Measurements from ENCODE around the gene DNAJB11.
A peak's percentile ranks its signal among the peaks of the same experiment; 100 is the strongest.
"Not testable (repeated sequence)": the region's sequence is repeated elsewhere in the genome, so short reads cannot be mapped to it uniquely, and the experiment has no call there.

Gene DNAJB11

DNA sequence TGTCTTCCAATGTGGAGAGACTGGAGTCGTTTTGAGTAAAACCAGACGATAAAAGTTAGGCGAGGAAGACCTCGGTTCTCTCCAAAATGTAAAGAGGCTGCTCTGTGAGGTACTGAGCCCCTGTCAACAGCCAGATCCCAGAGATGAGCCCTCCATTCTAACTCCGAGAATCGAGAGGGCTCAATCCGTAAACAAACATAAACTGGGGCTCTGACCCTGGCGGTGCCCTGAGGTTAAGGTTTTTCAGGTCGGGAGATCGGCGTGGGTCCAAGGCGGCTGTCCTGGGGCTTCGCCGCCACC is 3.8 kb upstream of the DNAJB11 start:
- Histone ChIP-seq H3K4me1 (ENCODE audit: control insufficient read depth in 1 of 2, insufficient read depth in 2 of 2, low read length in 2 of 2) (peaks cover 15 to 42% of the 10 kb centered on the region in 2 donors), H3K27ac (ENCODE audit: low read length) (peak overlapping the region; percentile 93), H3K9me3 (ENCODE audit: control insufficient read depth in 1 of 2, low read length in 2 of 2) (no peaks in the 10 kb centered on the region), H3K4me3 (ENCODE audit: low read depth in 1 of 2, low read length in 2 of 2) (peak overlapping the region; percentile 87 to 90), H3K27me3 (ENCODE audit: low read depth, low read length) (no peaks in the 10 kb centered on the region), H3K36me3 (ENCODE audit: control insufficient read depth in 1 of 2, insufficient read depth in 2 of 2, low read length in 2 of 2) (peaks cover 3 to 7% of the 10 kb centered on the region in 2 donors)

DNA sequence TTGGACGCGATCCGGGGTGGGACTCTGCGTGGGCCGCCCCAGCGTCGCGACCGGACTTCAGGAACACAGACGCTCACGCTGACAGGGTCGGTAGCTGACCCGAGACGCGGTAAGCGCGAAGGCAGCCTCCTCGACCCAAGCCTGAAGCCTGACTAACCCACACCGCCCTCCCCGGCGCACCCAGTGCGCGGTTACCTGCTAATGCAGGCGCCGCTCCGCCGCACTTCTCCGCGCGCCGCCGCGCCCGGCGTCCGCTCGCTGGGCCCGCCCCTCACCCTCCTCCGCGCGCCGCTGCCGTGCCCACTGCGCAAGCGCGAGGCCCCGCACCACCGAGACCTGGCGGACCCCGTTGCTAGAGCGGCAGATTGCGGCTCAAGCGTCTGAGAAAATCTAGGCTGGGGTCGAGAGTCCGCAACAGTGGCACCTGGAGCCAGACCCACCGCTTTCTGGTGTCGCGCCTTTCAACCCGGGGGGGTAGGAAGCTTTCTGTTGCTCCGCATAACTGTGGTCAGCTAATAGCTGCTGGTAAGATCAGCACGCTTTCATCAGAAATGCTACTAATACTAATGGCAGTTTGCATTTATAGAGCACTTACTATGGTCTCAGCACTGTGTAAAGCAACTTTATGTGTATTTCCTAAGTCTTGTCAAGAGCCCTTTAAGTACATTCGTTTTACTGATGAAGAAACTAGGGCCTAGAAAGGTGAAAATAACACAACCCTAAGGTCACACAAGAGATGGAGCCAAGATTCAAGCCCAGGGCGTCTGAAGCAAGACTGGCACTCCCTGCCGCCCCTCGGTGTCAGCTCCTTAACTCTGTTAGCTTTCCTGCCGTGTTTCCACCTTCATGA is 3.2 kb upstream of the DNAJB11 start, which contains the start of gene TBCCD1:
Gene TBCCD1, minus strand, starts transcription at position 268 of the 850 bp plus-strand sequence. CDS start 3,010 bp downstream, outside the sequence.
- Histone ChIP-seq H3K27me3 (ENCODE audit: low read depth, low read length) (no peaks in the 10 kb centered on the region), H3K27ac (ENCODE audit: low read length) (peak within 1 kb of the TSS; percentile 93), H3K9me3 (ENCODE audit: control insufficient read depth in 1 of 2, low read length in 2 of 2) (no peaks in the 10 kb centered on the region), H3K36me3 (ENCODE audit: control insufficient read depth in 1 of 2, insufficient read depth in 2 of 2, low read length in 2 of 2) (peaks cover 2 to 3% of the 10 kb centered on the region in 2 donors), H3K4me1 (ENCODE audit: control insufficient read depth in 1 of 2, insufficient read depth in 2 of 2, low read length in 2 of 2) (peaks cover 15 to 39% of the 10 kb centered on the region in 2 donors), H3K4me3 (ENCODE audit: low read depth in 1 of 2, low read length in 2 of 2) (peak within 1 kb of the TSS; percentile 87 to 90)

DNA sequence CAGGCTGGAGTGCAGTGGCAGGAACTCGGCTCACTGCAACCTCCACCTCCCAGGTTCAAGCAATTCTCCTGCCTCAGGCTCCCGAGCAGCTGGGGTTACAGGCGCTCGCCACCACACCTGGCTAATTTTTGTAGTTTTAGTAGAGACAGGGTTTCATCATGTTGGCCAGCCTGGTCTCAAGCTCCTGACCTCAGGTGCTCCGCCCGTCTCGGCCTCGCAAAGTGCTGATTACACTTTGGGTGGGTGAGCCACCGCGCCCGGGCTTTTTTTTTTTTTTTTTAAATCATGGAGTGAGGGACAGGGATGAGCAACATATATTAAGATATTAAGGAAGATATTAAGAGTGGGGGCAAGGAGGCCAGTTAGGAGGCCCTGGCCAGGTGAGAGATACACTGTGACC is 1.2 kb upstream of the DNAJB11 start:
- Histone ChIP-seq H3K4me3 (ENCODE audit: low read depth in 1 of 2, low read length in 2 of 2) (peak overlapping the region in 1 of 2 donors; percentile 95), H3K4me1 (ENCODE audit: control insufficient read depth in 1 of 2, insufficient read depth in 2 of 2, low read length in 2 of 2) (peaks cover 15 to 35% of the 10 kb centered on the region in 2 donors), H3K27ac (ENCODE audit: low read length) (peak overlapping the region; percentile 94), H3K36me3 (ENCODE audit: control insufficient read depth in 1 of 2, insufficient read depth in 2 of 2, low read length in 2 of 2) (peaks cover 8 to 10% of the 10 kb centered on the region in 2 donors)
- H3K9me3 ChIP-seq (ENCODE audit: control insufficient read depth in 1 of 2, low read length in 2 of 2); H3K27me3 ChIP-seq (ENCODE audit: low read depth, low read length): not testable (repeated sequence)

DNA sequence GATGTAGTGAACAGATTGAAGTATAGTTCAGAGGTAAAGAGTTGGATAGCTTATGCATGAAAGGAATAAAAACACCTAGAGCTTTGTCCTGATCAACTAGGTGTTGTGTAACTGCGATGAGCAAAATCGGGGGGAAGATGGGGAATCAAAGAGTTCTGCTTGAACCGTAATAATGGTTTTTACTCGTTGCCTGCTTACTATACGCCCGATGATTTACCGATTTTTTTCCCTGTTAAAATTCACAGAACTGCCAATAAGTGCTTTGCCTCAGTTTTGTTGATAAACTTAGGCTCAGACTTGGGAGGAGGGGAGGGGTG is 783 bp upstream of the DNAJB11 start:
- Histone ChIP-seq H3K27ac (ENCODE audit: low read length) (peak overlapping the region; percentile 94), H3K36me3 (ENCODE audit: control insufficient read depth in 1 of 2, insufficient read depth in 2 of 2, low read length in 2 of 2) (peaks cover 8 to 10% of the 10 kb centered on the region in 2 donors), H3K9me3 (ENCODE audit: control insufficient read depth in 1 of 2, low read length in 2 of 2) (no peaks in the 10 kb centered on the region), H3K27me3 (ENCODE audit: low read depth, low read length) (no peaks in the 10 kb centered on the region), H3K4me1 (ENCODE audit: control insufficient read depth in 1 of 2, insufficient read depth in 2 of 2, low read length in 2 of 2) (peaks cover 15 to 35% of the 10 kb centered on the region in 2 donors), H3K4me3 (ENCODE audit: low read depth in 1 of 2, low read length in 2 of 2) (peak overlapping the region; percentile 95 to 96)

DNA sequence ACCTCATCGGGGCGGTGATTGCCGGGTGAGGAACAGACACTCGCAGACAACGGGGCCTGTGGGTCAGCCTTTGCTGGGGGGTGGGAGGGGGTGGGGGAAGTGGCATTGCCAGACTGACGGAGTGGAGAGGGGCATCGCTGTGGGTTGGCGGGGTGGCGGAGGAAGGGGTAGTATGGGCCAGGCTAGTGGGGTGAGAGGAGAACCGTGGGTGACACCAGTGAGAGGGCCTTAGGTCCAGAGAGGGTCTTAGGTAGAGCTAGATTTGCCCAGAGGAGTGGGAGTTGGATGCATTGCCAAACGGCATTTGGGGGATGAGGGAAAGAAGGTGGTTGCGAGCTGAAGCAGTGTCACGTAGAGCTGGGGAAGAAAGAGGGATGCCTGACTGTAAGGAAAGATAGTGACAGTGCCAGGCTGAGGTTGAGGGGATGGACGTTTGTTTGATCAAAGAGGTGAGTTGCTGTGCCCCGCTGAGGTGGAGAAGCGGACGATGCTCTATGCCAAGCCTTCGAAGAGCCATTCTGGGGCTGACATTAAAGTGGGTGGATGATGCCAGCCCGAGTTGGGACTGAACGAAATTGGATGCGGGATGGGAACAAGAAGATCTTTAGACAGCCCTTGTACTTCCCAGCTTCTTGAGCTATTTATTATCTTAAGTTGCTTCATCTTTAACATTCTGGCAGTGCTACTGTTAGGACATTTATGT is 572 bp downstream of the DNAJB11 start:
- Histone ChIP-seq H3K27me3 (ENCODE audit: low read depth, low read length) (no peaks in the 10 kb centered on the region), H3K27ac (ENCODE audit: low read length) (peak overlapping the region; percentile 91), H3K4me3 (ENCODE audit: low read depth in 1 of 2, low read length in 2 of 2) (peak overlapping the region; percentile 92 to 95), H3K36me3 (ENCODE audit: control insufficient read depth in 1 of 2, insufficient read depth in 2 of 2, low read length in 2 of 2) (peaks cover 19 to 22% of the 10 kb centered on the region in 2 donors), H3K9me3 (ENCODE audit: control insufficient read depth in 1 of 2, low read length in 2 of 2) (no peaks in the 10 kb centered on the region), H3K4me1 (ENCODE audit: control insufficient read depth in 1 of 2, insufficient read depth in 2 of 2, low read length in 2 of 2) (peaks cover 15 to 27% of the 10 kb centered on the region in 2 donors)

DNA sequence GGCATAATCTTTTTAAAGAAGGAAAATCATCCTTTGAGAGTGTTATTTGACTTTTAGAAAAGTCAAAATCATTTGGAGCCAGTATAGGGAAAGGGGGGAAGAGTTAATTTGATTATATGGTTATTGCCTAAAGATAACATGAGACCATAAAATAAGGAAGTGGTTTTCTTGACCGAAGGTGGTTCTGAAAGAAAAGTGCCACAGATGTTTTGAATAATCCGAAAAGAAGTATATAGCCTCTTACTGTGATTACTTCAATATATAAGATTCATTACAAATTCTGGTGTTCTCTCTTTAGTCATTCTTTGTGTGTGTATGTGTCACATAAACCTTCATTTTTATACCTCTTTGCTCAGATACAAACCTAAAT is 1.1 kb downstream of the DNAJB11 start:
- Histone ChIP-seq H3K36me3 (ENCODE audit: control insufficient read depth in 1 of 2, insufficient read depth in 2 of 2, low read length in 2 of 2) (peaks cover 25 to 27% of the 10 kb centered on the region in 2 donors), H3K4me3 (ENCODE audit: low read depth in 1 of 2, low read length in 2 of 2) (peak overlapping the region; percentile 92 to 95), H3K27ac (ENCODE audit: low read length) (peak overlapping the region; percentile 91), H3K27me3 (ENCODE audit: low read depth, low read length) (no peaks in the 10 kb centered on the region), H3K4me1 (ENCODE audit: control insufficient read depth in 1 of 2, insufficient read depth in 2 of 2, low read length in 2 of 2) (peaks cover 11 to 22% of the 10 kb centered on the region in 2 donors), H3K9me3 (ENCODE audit: control insufficient read depth in 1 of 2, low read length in 2 of 2) (no peaks in the 10 kb centered on the region)

DNA sequence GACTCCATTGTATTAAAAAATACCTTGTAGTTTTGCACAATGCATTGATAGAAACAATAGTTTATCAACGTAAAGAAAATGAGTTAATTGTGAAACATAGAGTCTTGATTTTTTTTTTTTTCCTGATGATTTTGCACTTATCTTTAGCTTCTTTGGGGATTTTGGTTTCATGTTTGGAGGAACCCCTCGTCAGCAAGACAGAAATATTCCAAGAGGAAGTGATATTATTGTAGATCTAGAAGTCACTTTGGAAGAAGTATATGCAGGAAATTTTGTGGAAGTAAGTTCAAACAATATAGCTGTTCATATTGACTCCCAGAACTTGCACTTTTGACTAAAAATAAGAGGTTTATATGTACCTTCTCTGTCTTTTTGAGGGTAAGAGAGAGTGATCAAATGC is 7.0 kb downstream of the DNAJB11 start:
- H3K27ac ChIP-seq (ENCODE audit: low read length): no peak overlapping the region
- peaks cover 59 to 73% of the 10 kb centered on the region in 2 donors for H3K36me3 ChIP-seq (ENCODE audit: control insufficient read depth in 1 of 2, insufficient read depth in 2 of 2, low read length in 2 of 2)
- H3K4me3 ChIP-seq (ENCODE audit: low read depth in 1 of 2, low read length in 2 of 2): no peak overlapping the region

DNA sequence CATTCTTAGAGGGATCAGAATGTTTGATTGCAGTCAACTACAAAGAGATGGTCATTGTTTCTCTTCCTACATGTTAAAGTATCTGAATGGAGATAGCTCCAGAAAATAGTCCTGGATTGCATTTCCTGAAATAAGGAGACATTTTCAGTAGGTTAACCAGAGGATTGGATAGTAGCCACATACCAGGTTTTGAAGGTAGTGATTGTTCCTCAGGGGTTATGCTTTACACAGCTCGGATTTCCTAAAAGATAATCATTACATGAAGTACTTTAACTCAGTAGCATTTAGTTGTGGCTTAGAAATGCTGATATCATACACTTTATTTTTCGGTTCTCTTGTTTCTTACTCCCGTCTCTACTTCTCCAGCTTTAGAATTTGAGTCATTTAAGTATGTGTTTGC is 10.3 kb downstream of the DNAJB11 start:
- no peak overlapping the region for H3K4me3 ChIP-seq (ENCODE audit: low read depth in 1 of 2, low read length in 2 of 2)
- H3K4me1 ChIP-seq (ENCODE audit: control insufficient read depth in 1 of 2, insufficient read depth in 2 of 2, low read length in 2 of 2): no peaks in the 10 kb centered on the region
- no peak overlapping the region for H3K27ac ChIP-seq (ENCODE audit: low read length)
- no peaks in the 10 kb centered on the region for H3K9me3 ChIP-seq (ENCODE audit: control insufficient read depth in 1 of 2, low read length in 2 of 2)
- peaks cover 75 to 85% of the 10 kb centered on the region in 2 donors for H3K36me3 ChIP-seq (ENCODE audit: control insufficient read depth in 1 of 2, insufficient read depth in 2 of 2, low read length in 2 of 2)
- no peaks in the 10 kb centered on the region for H3K27me3 ChIP-seq (ENCODE audit: low read depth, low read length)

More for the DNA sequence above, 7.0 kb downstream of the DNAJB11 start:
- Histone ChIP-seq H3K27me3 (ENCODE audit: low read depth, low read length) (no peaks in the 10 kb centered on the region), H3K9me3 (ENCODE audit: control insufficient read depth in 1 of 2, low read length in 2 of 2) (no peaks in the 10 kb centered on the region), H3K4me1 (ENCODE audit: control insufficient read depth in 1 of 2, insufficient read depth in 2 of 2, low read length in 2 of 2) (no peaks in the 10 kb centered on the region)

DNA sequence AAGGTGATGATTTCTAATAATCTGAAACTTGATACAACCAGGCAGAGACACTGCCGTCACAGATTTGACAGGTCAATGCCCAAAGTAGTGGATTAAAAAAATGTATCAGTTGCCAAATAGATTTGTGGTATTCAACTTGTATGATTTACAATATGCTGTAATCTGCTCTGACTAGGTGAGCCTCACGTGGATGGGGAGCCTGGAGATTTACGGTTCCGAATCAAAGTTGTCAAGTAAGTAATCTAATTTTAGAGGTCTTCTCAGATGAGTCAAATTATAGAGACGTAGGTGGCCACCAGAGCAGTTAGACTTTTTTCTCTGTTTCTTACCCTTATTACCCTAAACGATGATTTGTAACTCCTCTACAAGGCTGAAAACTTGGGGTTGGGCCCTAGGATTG is 12.0 kb downstream of the DNAJB11 start:
- Histone ChIP-seq H3K4me1 (ENCODE audit: control insufficient read depth in 1 of 2, insufficient read depth in 2 of 2, low read length in 2 of 2) (no peaks in the 10 kb centered on the region), H3K27me3 (ENCODE audit: low read depth, low read length) (no peaks in the 10 kb centered on the region), H3K36me3 (ENCODE audit: control insufficient read depth in 1 of 2, insufficient read depth in 2 of 2, low read length in 2 of 2) (peaks cover 69 to 75% of the 10 kb centered on the region in 2 donors), H3K4me3 (ENCODE audit: low read depth in 1 of 2, low read length in 2 of 2) (no peak overlapping the region), H3K9me3 (ENCODE audit: control insufficient read depth in 1 of 2, low read length in 2 of 2) (no peaks in the 10 kb centered on the region), H3K27ac (ENCODE audit: low read length) (no peak overlapping the region)

DNA sequence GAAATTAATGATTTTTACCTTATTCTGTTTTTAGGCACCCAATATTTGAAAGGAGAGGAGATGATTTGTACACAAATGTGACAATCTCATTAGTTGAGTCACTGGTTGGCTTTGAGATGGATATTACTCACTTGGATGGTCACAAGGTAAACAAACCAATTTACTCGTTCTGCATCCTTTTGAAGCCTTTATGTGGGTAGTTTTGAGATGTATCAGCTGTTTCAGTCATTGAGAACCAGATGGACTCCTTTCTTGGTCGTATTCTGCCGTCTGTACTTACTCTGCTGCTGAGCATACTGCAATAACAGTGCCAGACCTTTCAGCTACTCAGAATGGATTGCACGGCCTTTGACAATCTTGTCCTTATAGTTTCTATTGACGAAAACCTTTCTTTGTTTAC is 13.3 kb downstream of the DNAJB11 start:
- no peak overlapping the region for H3K4me3 ChIP-seq (ENCODE audit: low read depth in 1 of 2, low read length in 2 of 2)
- H3K9me3 ChIP-seq (ENCODE audit: control insufficient read depth in 1 of 2, low read length in 2 of 2): no peaks in the 10 kb centered on the region
- peaks cover 59 to 66% of the 10 kb centered on the region in 2 donors for H3K36me3 ChIP-seq (ENCODE audit: control insufficient read depth in 1 of 2, insufficient read depth in 2 of 2, low read length in 2 of 2)
- no peaks in the 10 kb centered on the region for H3K27me3 ChIP-seq (ENCODE audit: low read depth, low read length)
- no peaks in the 10 kb centered on the region for H3K4me1 ChIP-seq (ENCODE audit: control insufficient read depth in 1 of 2, insufficient read depth in 2 of 2, low read length in 2 of 2)
- no peak overlapping the region for H3K27ac ChIP-seq (ENCODE audit: low read length)

DNA sequence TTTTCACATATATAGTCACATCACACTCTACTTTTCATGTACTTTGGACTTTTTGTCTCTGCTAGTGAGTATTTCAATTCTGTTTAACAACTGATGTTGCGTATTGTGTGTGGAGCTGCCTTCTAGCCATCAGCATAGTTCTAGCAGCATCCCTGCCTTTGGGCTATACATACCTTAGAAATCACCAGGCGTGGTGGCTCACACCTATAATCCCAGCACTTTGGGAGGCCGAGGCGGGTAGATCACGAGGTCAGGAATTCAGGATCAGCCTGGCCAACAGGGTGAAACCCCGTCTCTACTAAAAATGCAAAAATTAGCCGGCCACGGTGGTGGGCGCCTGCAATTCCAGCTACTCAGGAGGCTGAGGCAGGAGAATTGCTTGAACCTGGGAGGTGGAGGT is 15.7 kb downstream of the DNAJB11 start:
- not testable (repeated sequence) for H3K9me3 ChIP-seq (ENCODE audit: control insufficient read depth in 1 of 2, low read length in 2 of 2); H3K27me3 ChIP-seq (ENCODE audit: low read depth, low read length); H3K27ac ChIP-seq (ENCODE audit: low read length); H3K4me3 ChIP-seq (ENCODE audit: low read depth in 1 of 2, low read length in 2 of 2); H3K4me1 ChIP-seq (ENCODE audit: control insufficient read depth in 1 of 2, insufficient read depth in 2 of 2, low read length in 2 of 2)
- H3K36me3 ChIP-seq (ENCODE audit: control insufficient read depth in 1 of 2, insufficient read depth in 2 of 2, low read length in 2 of 2): peaks cover 47 to 49% of the 10 kb centered on the region in 2 donors

All from muscle layer of duodenum (tissue), 2 donors.